Activated T-cell treated with anti-CD3 and anti-CD28 coated beads, Interleukin-2, amount 50 U/mL, for 48 hours (primary cell): ENCODE results near the gene TLL1.

Experiments
- DNase-seq, 2 experiments: peaks; one replicate each; pipeline ENCODE4 v3.0.0-alpha.2; 2020

TLL1 gene

GRCh38 chr4:166066936-166067335 is 193.9 kb downstream of the TLL1 start:
- DNase-seq: no peak

- no peak for DNase-seq
These were observed 194.9 kb downstream of the TLL1 start for GRCh38 chr4:166067915-166068314.

- no peak for DNase-seq
These were observed 200.7 kb downstream of the TLL1 start for GRCh38 chr4:166073783-166074182.

- DNase-seq: no peak
These were observed 202.6 kb downstream of the TLL1 start for GRCh38 chr4:166075599-166075998.

GRCh38 chr4:166077782-166078181 is 204.7 kb downstream of the TLL1 start:
- no peak for DNase-seq

- no peak for DNase-seq
These were observed 205.3 kb downstream of the TLL1 start for GRCh38 chr4:166078383-166078782.

GRCh38 chr4:166078955-166079354 is 205.9 kb downstream of the TLL1 start:
- no peak for DNase-seq

- DNase-seq: no peak
These were observed 214.5 kb downstream of the TLL1 start for GRCh38 chr4:166087569-166087968.

GRCh38 chr4:166088576-166088975 is 215.5 kb downstream of the TLL1 start:
- DNase-seq: no peak

- no peak for DNase-seq
These were observed 218.1 kb downstream of the TLL1 start for GRCh38 chr4:166091146-166091545.

- no peak for DNase-seq
These were observed 219.0 kb downstream of the TLL1 start for GRCh38 chr4:166091912-166092510.

- no peak for DNase-seq
These were observed 219.8 kb downstream of the TLL1 start for GRCh38 chr4:166092797-166093290.

GRCh38 chr4:166104623-166105022 is 231.6 kb downstream of the TLL1 start:
- DNase-seq: no peak

- no peak for DNase-seq
These were observed 248.9 kb downstream of the TLL1 start for GRCh38 chr4:166121897-166122296.

GRCh38 chr4:166123546-166123945 is 250.5 kb downstream of the TLL1 start:
- no peak for DNase-seq

GRCh38 chr4:166128403-166128802 is 255.4 kb downstream of the TLL1 start:
- DNase-seq: no peak

- no peak for DNase-seq
These were observed 261.2 kb downstream of the TLL1 start for GRCh38 chr4:166134285-166134684.

GRCh38 chr4:166140951-166141350 is 267.9 kb downstream of the TLL1 start:
- no peak for DNase-seq

GRCh38 chr4:166143227-166143626 is 270.2 kb downstream of the TLL1 start:
- no peak for DNase-seq

- DNase-seq: no peak
These were observed 271.6 kb downstream of the TLL1 start for GRCh38 chr4:166144607-166145006.

GRCh38 chr4:166146806-166147540 is 273.9 kb downstream of the TLL1 start:
- no peak for DNase-seq
